B cell (primary cell): ENCODE results near the gene TMEFF1. TPM values are rescaled to one million over a fixed set of nuclear protein-coding genes. Genes with fewer than 3 reads are reported as not detected.

Experiments
- ATAC-seq: fragments of 200-7000 bp; cut with Tn5 transposase; one replicate; pipeline ENCODE4 v1.10.0; 2021; ENCODE audit warnings: low read depth, mild to moderate bottlenecking, moderate number of reproducible peaks, moderate library complexity
- CTCF ChIA-PET: fragments of 350-600 bp; sonication (Branson Sonifier 250); formaldehyde crosslinking; loops from one replicate; lab custom pipeline; 2021; ENCODE audit warnings: antibody characterized with exemption, inconsistent platforms; lab: Charles Lee
- POLR2A ChIA-PET: fragments of 350-600 bp; sonication (Branson Sonifier 250); formaldehyde crosslinking; loops from one replicate; lab custom pipeline; 2021; ENCODE audit warnings: antibody characterized with exemption; lab: Charles Lee
- DNase-seq: peaks from one replicate; pipeline ENCODE4 v3.0.0; 2013
- H2AFZ ChIP-seq: 2 replicates; pipeline ENCODE4 v1.6.1; 2012; ENCODE audit warnings: mild to moderate bottlenecking, low read depth, low read length; ENCODE audit not compliant: insufficient read depth, poor library complexity, severe bottlenecking
- H3K27ac ChIP-seq, 2 donors: 1 replicate in 1 of 2; 2 replicates in 1 of 2; pipeline ENCODE4 v1.5.1; 2012 to 2013; ENCODE audit warnings: low read length in 2 of 2, mild to moderate bottlenecking in 2 of 2, moderate library complexity in 1 of 2
- H3K27me3 ChIP-seq, 4 experiments: fragments of 200-600 bp in 1 of 4; sonication (generic) in 1 of 4; replicated peaks in 1 of 4; 1 replicate in 2 of 4; 2 replicates in 2 of 4; pipeline versions ENCODE4 v1.6.1 to v1.7.0; 2013 to 2016; ENCODE audit warnings: low read length in 3 of 4, mild to moderate bottlenecking in 2 of 4, mixed read lengths in 1 of 4, moderate library complexity in 1 of 4; ENCODE audit not compliant: insufficient read depth in 4 of 4, control insufficient read depth in 3 of 4; ENCODE audit errors: control extremely low read depth in 1 of 4
- H3K36me3 ChIP-seq, 2 experiments: replicated peaks in 1 of 2; 1 replicate in 1 of 2; 2 replicates in 1 of 2; pipeline versions ENCODE4 v1.6.1 to v1.7.1; 2013; ENCODE audit warnings: low read length in 1 of 2; ENCODE audit not compliant: insufficient read depth in 2 of 2, control insufficient read depth in 1 of 2; ENCODE audit errors: control extremely low read depth in 1 of 2, extremely low read depth in 1 of 2
- H3K4me1 ChIP-seq, 2 donors: fragments of 200-600 bp in 1 of 2; sonication (generic) in 1 of 2; 1 replicate in 1 of 2; 2 replicates in 1 of 2; pipeline versions ENCODE4 v1.5.1 to v1.6.1; 2013 to 2017; ENCODE audit warnings: low read length in 2 of 2; ENCODE audit not compliant: control insufficient read depth in 2 of 2, insufficient read depth in 2 of 2
- H3K4me2 ChIP-seq: replicated peaks from 2 replicates; pipeline ENCODE3; 2012; ENCODE audit warnings: mild to moderate bottlenecking, low read depth, low read length; ENCODE audit not compliant: poor library complexity, severe bottlenecking
- H3K4me3 ChIP-seq, 5 experiments: fragments of 200-600 bp in 1 of 5; sonication (generic) in 1 of 5; 1 replicate in 3 of 5; 2 replicates in 2 of 5; pipeline versions ENCODE4 v1.5.1 to v1.7.0; 2011 to 2016; ENCODE audit warnings: low read length in 4 of 5, mild to moderate bottlenecking in 4 of 5, low read depth in 2 of 5, control low read depth in 1 of 5, moderate library complexity in 1 of 5; ENCODE audit not compliant: insufficient read depth in 1 of 5; ENCODE audit errors: control extremely low read depth in 1 of 5, extremely low read depth in 1 of 5
- H3K79me2 ChIP-seq: fragments of 200-600 bp; sonication (generic); one replicate; pipeline ENCODE4 v1.6.0; 2016; ENCODE audit warnings: low read length; ENCODE audit not compliant: control insufficient read depth, insufficient read depth
- H3K9ac ChIP-seq: fragments of 200-600 bp; sonication (generic); 2 replicates; pipeline ENCODE4 v1.6.1; 2017; ENCODE audit warnings: mild to moderate bottlenecking, low read length, moderate library complexity
- H3K9me3 ChIP-seq, 3 donors: one replicate each; pipeline versions ENCODE4 v1.6.1 to v1.7.1; 2013; ENCODE audit warnings: low read length in 2 of 3; ENCODE audit not compliant: control insufficient read depth in 2 of 3, insufficient read depth in 1 of 3; ENCODE audit errors: control extremely low read depth in 1 of 3
- H4K20me1 ChIP-seq: 2 replicates; pipeline ENCODE4 v1.6.0; 2012; ENCODE audit warnings: mild to moderate bottlenecking, low read length; ENCODE audit not compliant: insufficient read depth, control insufficient read depth, poor library complexity, severe bottlenecking
- H3K27ac Mint-ChIP-seq: one replicate; pipeline ENCODE4 v1.8.0; 2021; ENCODE audit warnings: mixed read lengths
- H3K27me3 Mint-ChIP-seq: one replicate; pipeline ENCODE4 v1.8.0; 2021; ENCODE audit warnings: mixed read lengths
- H3K4me1 Mint-ChIP-seq: one replicate; pipeline ENCODE4 v1.8.0; 2021; ENCODE audit warnings: mixed read lengths
- H3K4me3 Mint-ChIP-seq: one replicate; pipeline ENCODE4 v1.8.0; 2021; ENCODE audit warnings: mixed read lengths
- H3K9me3 Mint-ChIP-seq: one replicate; pipeline ENCODE4 v1.8.0; 2022; ENCODE audit warnings: mixed read lengths; ENCODE audit not compliant: insufficient read depth
- EZH2 ChIP-seq: IDR thresholded peaks from 2 replicates; pipeline ENCODE4 v1.6.1; 2012; ENCODE audit warnings: borderline replicate concordance, low read depth, mild to moderate bottlenecking, moderate library complexity, low read length; ENCODE audit not compliant: insufficient read depth, poor library complexity, severe bottlenecking
- WGBS: methylation state at CpG from one replicate; pipeline ENCODE4 v1.1.5; 2013; ENCODE audit warnings: missing lambda C conversion rate; ENCODE audit not compliant: insufficient coverage; 5-methylcytosine and 5-hydroxymethylcytosine counted together
- intact Hi-C: fragments of 100-400 bp; cut with micrococcal nuclease; formaldehyde crosslinking; loops from one replicate; pipeline ENCODE4 v1.10.0; 2022
- polyA plus RNA-seq: library from polyadenylated mRNA; depleted of rRNA; stranded (reverse); fragments of >200 nt; gene quantifications from 2 replicates; pipeline ENCODE4 v1.2.3, GENCODE V29; 2012
- total RNA-seq, 2 donors: library from RNA; stranded (reverse); fragments of 120-200 nt in 1 of 2; gene quantifications; 1 replicate in 1 of 2; 2 replicates in 1 of 2; pipeline versions ENCODE4 v1.2.3 to v1.2.4, GENCODE V29; 2013 to 2022
- TF ChIP-seq, protein P1 (sequence below): fragments of 200-600 bp; IDR thresholded peaks from one replicate; pipeline ENCODE4 v1.8.0; 2022; ENCODE audit warnings: antibody characterized with exemption, mild to moderate bottlenecking

The TMEFF1 gene
- total and polyA plus RNA-seq, 2 donors (not counting 1 experiment from before 2014, with no cell fraction given), result not detected

DNA sequence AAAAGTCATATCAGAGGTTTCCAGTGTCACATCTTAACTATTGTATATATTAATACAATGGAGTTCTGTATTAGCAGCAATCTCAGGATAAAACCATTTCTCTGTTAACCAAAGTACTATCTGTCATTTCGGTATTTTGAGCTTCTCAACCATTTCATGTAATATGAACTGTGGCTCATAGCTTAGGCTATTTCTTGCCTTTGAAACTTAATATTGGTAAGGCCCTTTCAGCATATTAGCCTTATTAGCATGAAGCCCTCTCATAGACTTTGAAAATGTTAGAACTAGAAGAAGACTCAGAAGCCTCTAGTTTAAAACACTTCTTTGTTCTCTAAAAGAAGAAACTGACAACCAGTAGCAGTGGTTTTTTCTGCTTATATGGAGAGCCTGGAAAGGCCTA lies 105.7 kb downstream of the TMEFF1 start:
- Histone ChIP-seq H3K4me1 (no peaks in the 10 kb centered on the region), H3K27me3 (no peaks in the 10 kb centered on the region), H2AFZ (no peak overlapping the region), H3K9me3 (no peaks in the 10 kb centered on the region), H3K9ac (no peak overlapping the region), H3K36me3 (no peaks in the 10 kb centered on the region), H3K4me3 (no peak overlapping the region), H3K79me2 (no peaks in the 10 kb centered on the region), H4K20me1 (no peaks in the 10 kb centered on the region), H3K27ac (no peak overlapping the region), H3K4me2 (no peak overlapping the region)
- H3K4me1 Mint-ChIP-seq, result no peaks in the 10 kb centered on the region
- no CpG with 5 or more reads among the region's 1 CpG for WGBS
- ChIA-PET POLR2A (no interaction called here), CTCF (interaction anchor here (2.5 kb wide), 1 partner anchor 17 kb away, joined by 7 read pairs; no protein-coding TSS in a partner anchor)
- no peak overlapping the region for H3K27ac Mint-ChIP-seq
- DNase-seq (no peak), ATAC-seq (no peak)
- TF ChIP-seq, protein P1, sequence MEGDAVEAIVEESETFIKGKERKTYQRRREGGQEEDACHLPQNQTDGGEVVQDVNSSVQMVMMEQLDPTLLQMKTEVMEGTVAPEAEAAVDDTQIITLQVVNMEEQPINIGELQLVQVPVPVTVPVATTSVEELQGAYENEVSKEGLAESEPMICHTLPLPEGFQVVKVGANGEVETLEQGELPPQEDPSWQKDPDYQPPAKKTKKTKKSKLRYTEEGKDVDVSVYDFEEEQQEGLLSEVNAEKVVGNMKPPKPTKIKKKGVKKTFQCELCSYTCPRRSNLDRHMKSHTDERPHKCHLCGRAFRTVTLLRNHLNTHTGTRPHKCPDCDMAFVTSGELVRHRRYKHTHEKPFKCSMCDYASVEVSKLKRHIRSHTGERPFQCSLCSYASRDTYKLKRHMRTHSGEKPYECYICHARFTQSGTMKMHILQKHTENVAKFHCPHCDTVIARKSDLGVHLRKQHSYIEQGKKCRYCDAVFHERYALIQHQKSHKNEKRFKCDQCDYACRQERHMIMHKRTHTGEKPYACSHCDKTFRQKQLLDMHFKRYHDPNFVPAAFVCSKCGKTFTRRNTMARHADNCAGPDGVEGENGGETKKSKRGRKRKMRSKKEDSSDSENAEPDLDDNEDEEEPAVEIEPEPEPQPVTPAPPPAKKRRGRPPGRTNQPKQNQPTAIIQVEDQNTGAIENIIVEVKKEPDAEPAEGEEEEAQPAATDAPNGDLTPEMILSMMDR, result no peak
- TF ChIP-seq EZH2, result no peak
- intact Hi-C loops, result no loop called here
- no peaks in the 10 kb centered on the region for H3K9me3 Mint-ChIP-seq
- H3K27me3 Mint-ChIP-seq, result peaks cover 6% of the 10 kb centered on the region
- no peak overlapping the region for H3K4me3 Mint-ChIP-seq

DNA sequence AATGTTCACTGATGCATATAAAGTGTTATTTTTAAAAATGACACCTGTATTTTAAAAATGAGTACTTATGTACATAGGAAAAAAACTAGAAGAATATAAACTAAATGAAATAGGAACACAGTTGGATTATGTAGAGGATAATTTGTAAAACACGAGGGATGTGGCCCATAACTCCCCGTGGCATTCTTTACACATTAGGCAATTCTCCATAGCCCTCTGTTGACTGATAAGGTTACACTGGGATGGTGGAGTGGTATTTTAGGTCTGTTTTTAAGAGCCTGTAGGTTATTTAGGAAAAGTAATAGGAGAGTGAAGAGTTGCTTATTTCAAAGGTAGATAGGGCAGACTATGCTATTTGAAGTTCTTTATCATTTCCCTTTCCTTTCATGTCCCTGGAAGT lies 106.7 kb downstream of the TMEFF1 start:
- H3K27ac Mint-ChIP-seq, result no peak overlapping the region
- Histone ChIP-seq H3K9ac (no peak overlapping the region), H3K27me3 (no peaks in the 10 kb centered on the region), H3K36me3 (no peaks in the 10 kb centered on the region), H3K4me1 (no peaks in the 10 kb centered on the region), H3K27ac (no peak overlapping the region), H3K4me2 (no peak overlapping the region), H3K4me3 (no peak overlapping the region), H4K20me1 (no peaks in the 10 kb centered on the region), H3K9me3 (no peaks in the 10 kb centered on the region), H2AFZ (no peak overlapping the region), H3K79me2 (no peaks in the 10 kb centered on the region)
- no peak overlapping the region for H3K4me3 Mint-ChIP-seq
- intact Hi-C loops, result no loop called here
- DNase-seq (no peak), ATAC-seq (no peak)
- ChIA-PET CTCF (no interaction called here), POLR2A (no interaction called here)
- no CpG with 5 or more reads among the region's 2 CpGs for WGBS
- peaks cover 6% of the 10 kb centered on the region for H3K27me3 Mint-ChIP-seq
- H3K4me1 Mint-ChIP-seq, result no peaks in the 10 kb centered on the region
- TF ChIP-seq, protein P1, result no peak
- no peak for TF ChIP-seq EZH2
- H3K9me3 Mint-ChIP-seq, result no peaks in the 10 kb centered on the region
